ENCODE data around the gene SLF2. TPM values are rescaled to one million over a fixed set of nuclear protein-coding genes. Genes with fewer than 3 reads are reported as not detected.

Gene SLF2, protein sequence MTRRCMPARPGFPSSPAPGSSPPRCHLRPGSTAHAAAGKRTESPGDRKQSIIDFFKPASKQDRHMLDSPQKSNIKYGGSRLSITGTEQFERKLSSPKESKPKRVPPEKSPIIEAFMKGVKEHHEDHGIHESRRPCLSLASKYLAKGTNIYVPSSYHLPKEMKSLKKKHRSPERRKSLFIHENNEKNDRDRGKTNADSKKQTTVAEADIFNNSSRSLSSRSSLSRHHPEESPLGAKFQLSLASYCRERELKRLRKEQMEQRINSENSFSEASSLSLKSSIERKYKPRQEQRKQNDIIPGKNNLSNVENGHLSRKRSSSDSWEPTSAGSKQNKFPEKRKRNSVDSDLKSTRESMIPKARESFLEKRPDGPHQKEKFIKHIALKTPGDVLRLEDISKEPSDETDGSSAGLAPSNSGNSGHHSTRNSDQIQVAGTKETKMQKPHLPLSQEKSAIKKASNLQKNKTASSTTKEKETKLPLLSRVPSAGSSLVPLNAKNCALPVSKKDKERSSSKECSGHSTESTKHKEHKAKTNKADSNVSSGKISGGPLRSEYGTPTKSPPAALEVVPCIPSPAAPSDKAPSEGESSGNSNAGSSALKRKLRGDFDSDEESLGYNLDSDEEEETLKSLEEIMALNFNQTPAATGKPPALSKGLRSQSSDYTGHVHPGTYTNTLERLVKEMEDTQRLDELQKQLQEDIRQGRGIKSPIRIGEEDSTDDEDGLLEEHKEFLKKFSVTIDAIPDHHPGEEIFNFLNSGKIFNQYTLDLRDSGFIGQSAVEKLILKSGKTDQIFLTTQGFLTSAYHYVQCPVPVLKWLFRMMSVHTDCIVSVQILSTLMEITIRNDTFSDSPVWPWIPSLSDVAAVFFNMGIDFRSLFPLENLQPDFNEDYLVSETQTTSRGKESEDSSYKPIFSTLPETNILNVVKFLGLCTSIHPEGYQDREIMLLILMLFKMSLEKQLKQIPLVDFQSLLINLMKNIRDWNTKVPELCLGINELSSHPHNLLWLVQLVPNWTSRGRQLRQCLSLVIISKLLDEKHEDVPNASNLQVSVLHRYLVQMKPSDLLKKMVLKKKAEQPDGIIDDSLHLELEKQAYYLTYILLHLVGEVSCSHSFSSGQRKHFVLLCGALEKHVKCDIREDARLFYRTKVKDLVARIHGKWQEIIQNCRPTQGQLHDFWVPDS
- total RNA-seq: 8.6 and 13.9 TPM in 2 replicates

DNA sequence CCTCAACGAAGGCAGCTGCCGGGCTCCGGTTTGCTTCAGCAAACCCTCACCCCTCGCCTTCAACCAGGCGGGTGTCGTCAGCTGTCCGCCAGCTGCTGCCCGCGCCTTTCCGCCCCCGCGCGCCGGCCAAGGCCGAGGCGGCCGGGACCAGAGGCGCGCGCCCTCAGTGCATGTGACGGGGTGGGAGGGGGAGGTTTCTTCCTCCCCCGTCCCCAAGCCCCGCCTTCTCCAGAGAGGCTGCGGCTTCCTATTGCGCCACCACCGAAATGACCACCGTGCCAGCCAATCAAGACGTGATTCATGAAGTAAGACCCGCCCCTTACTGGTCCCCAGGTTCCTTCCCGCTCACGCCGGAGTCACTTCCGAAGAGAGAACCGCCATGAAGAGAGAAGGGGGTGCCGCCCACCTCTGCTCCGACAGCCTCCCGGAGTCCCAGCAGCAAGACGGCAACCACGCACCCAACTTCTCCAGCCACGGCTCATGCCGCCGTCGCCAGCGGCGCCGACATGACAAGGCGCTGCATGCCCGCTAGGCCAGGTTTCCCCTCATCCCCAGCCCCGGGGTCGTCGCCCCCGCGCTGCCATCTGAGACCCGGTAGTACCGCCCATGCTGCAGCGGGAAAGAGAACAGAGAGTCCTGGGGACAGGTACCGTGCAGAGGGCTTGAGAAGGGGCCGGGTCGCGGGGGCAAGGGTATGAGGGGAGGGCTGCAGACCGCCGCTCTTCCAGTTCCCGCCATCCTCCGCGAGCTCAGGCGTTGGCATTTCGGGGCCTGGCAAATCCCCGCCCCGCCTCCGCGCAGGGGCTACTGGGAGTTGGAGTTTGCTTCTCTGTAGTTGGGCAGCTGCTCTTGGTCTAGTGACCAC, at the start of gene SLF2:
Gene SLF2, plus strand, starts transcription at position 359 of the 865 bp plus-strand sequence. Its CDS starts 148 bp downstream, at position 507.

DNA sequence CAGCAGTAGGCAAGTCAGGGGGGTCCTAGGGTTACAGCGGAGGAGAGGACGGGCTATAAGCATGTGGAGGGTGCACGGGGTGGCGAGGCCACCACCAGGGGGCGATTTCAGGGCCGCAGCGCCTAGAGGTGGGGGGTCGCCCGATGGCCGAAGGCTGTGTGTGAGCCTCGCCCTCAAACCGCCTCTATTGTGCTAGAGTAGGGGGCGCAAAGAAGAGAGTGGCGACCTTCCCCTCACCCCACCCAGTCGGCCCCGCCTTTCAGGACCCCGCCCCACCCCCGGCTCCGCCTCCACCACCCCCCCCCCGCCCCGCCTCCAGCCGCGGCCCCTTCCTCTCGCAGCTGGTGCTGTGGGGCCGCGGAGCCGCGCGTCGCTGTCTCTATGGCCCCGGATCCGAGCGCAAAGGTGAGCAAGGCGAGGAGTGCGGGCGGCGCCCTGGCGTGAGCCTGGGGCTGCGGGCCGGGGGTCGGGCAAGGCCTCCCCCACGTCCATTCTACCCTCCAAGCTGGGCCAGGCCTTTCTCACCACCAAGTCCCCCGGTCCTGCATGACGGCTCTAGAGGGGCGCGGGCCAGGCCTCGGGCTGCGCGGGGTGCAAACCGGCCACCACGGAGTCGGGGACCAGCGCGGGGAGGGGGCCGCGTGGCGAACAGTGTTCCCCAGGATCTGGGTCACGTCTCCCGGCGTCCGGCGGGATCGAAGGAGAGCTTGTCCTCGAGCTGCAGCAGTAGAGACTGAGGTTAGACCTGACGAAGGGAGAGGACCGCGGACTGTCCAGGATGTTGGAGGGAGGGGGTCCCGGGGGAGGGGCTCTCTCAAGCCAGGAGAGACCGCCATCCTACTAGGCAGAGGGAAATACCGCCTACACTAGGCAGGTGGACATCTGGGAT, 56.7 kb downstream of the SLF2 start, which contains the start of gene SEMA4G:
Gene SEMA4G, plus strand, starts transcription at position 318 of the 889 bp plus-strand sequence. CDS start 3,409 bp downstream, outside the sequence.

DNA sequence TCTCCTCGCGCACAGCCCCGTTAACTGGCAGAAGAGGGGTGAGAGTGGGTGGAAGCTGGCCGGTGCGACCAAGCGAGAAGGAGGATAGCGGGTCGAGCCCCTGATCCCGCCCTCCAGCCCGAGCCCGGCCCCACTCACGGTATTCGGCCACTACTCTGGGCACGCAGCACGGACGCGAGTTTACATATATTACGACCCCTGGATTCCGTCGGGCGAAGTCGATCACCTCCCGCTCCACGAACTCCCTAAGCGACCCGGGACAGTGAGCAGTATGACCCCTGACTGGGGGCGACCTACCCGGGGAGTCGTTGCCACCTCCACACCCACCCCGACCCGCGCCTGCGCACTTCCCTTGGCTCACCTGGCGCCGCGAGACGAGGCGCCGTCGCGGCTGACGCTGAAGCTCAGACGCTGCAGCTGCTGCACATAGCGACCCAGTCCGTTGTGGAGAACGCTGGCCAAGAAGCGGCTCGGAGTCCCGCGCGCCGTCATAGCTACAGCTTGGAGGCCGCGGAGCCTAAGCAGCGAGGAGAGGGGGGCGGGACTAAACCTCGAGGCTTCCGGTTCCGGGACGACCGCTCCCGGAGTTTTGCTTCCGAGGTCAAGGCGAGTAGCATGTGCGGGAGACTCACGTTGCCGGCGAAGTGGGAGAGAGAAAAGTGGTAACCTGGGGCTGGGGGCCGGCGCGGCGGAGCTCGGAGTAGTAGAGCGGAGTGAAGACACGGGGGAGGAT, 74.4 kb downstream of the SLF2 start, which contains the start of the genes MRPL43 and TWNK:
Gene MRPL43, minus strand, starts transcription at position 546 of the 733 bp plus-strand sequence. Its CDS starts 54 bp downstream, at position 492.
Gene TWNK, plus strand, starts transcription at position 592 of the 733 bp plus-strand sequence. CDS start 668 bp downstream, outside the sequence.

DNA sequence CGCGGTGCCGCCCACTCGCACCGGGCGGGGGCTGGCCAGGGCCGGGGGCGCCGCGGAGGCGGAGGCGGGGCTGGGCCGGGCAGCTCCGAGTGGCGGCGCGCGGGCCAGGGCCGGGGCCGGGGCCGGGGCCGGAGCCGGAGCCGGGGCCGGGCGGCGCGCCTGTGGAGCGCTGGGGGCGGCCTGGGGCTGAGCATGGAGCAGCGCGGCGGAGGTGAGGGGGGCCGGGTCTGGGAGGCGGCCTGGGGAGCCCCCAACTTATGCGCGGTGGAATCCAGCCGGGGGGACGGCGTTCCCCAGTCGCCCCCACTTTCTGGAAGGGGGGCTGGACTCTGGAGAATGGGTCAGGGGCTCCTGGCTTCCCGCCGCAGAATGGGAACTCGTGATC, 87.0 kb downstream of the SLF2 start, which contains the start of gene LZTS2:
Gene LZTS2, plus strand, starts transcription at position 67 of the 385 bp plus-strand sequence. CDS start 2,731 bp downstream, outside the sequence.

Other genes starting within 250 kb of the SLF2 start
- gene PAX2, start 167.4 kb upstream of the SLF2 start, total RNA-seq: not detected in 2 replicates
- 1.4 and 2.3 TPM in 2 replicates for gene SEMA4G, start 56.5 kb downstream of the SLF2 start, total RNA-seq
- gene MRPL43, start 74.5 kb downstream of the SLF2 start, total RNA-seq: 81.3 and 95.6 TPM in 2 replicates
- gene TWNK, start 74.6 kb downstream of the SLF2 start, total RNA-seq: 5.7 and 16.5 TPM in 2 replicates
- 103 and 114 TPM in 2 replicates for gene LZTS2, start 86.8 kb downstream of the SLF2 start, total RNA-seq
- gene PDZD7, start 118.2 kb downstream of the SLF2 start, total RNA-seq: 0.35 and 1.4 TPM in 2 replicates
- gene SFXN3, start 118.3 kb downstream of the SLF2 start, total RNA-seq: 54.8 and 58.3 TPM in 2 replicates
- 16.7 and 24.3 TPM in 2 replicates for gene KAZALD1, start 149.0 kb downstream of the SLF2 start, total RNA-seq
- not detected in 2 replicates for gene TLX1, start 218.3 kb downstream of the SLF2 start, total RNA-seq

Data from pericardium fibroblast (primary cell).